Aorta (tissue), 5 donors: ENCODE results near the gene PTPRG. TPM values are rescaled to one million over a fixed set of nuclear protein-coding genes. Genes with fewer than 3 reads are reported as not detected.

ENCODE experiments used
- ATAC-seq: fragments of 200-7000 bp; cut with Tn5 transposase; one replicate; pipeline ENCODE4 v1.9.1; 2022; ENCODE audit warnings: moderate library complexity; ENCODE audit not compliant: low FRiP score
- DNase-seq, 2 donors: peaks; one replicate each; pipeline ENCODE4 v3.0.0-alpha.2; 2020
- H3K27ac ChIP-seq, 2 donors: one replicate each; pipeline ENCODE4 v1.5.1; 2013; ENCODE audit warnings: low read length in 2 of 2, mild to moderate bottlenecking in 2 of 2, moderate library complexity in 2 of 2, control low read depth in 1 of 2, inconsistent platforms in 1 of 2, low read depth in 1 of 2
- H3K27me3 ChIP-seq, 2 donors: one replicate each; pipeline ENCODE4 v1.6.1; 2013; ENCODE audit warnings: control low read depth in 1 of 2, low read length in 1 of 2, mild to moderate bottlenecking in 1 of 2, moderate library complexity in 1 of 2; ENCODE audit not compliant: insufficient read depth in 2 of 2, control insufficient read depth in 1 of 2
- H3K36me3 ChIP-seq, 2 donors: one replicate each; pipeline ENCODE4 v1.6.1; 2013; ENCODE audit warnings: control low read depth in 1 of 2, low read length in 1 of 2, mild to moderate bottlenecking in 1 of 2; ENCODE audit not compliant: insufficient read depth in 2 of 2, control insufficient read depth in 1 of 2
- H3K4me1 ChIP-seq, 2 donors: one replicate each; pipeline ENCODE4 v1.6.1; 2013; ENCODE audit warnings: low read length in 2 of 2, control low read depth in 1 of 2, mild to moderate bottlenecking in 1 of 2, moderate library complexity in 1 of 2; ENCODE audit not compliant: insufficient read depth in 2 of 2, control insufficient read depth in 1 of 2
- H3K4me3 ChIP-seq, 2 donors: one replicate each; pipeline ENCODE4 v1.5.1; 2013; ENCODE audit warnings: low read length in 2 of 2, control low read depth in 1 of 2, mild to moderate bottlenecking in 1 of 2
- H3K9me3 ChIP-seq: one replicate; pipeline ENCODE4 v1.6.1; 2013; ENCODE audit warnings: mild to moderate bottlenecking, low read length; ENCODE audit not compliant: control insufficient read depth
- WGBS, 2 donors: extraction: QIAGEN DNeasy Blood & Tissue Kit; methylation state at CpG; one replicate each; pipeline ENCODE4 v1.1.7; 2013; 5-methylcytosine and 5-hydroxymethylcytosine counted together
- intact Hi-C, 2 donors: fragments of 100-400 bp; cut with DNase I; formaldehyde crosslinking; loops; one replicate each; pipeline versions ENCODE4 v1.14.2 to v1.15.0; 2022
- polyA plus RNA-seq, 2 donors: library from polyadenylated mRNA; stranded (reverse); fragments of 200-250 nt; gene quantifications; one replicate each; pipeline ENCODE4 v1.2.3, GENCODE V29; 2013
- total RNA-seq, 2 donors: library from RNA; stranded (reverse); fragmentation: NEBNext Ultra II Directional; extraction: Animal tissue kit (Norgen Biotek cat#: 25700); gene quantifications; one replicate each; pipeline ENCODE4 v1.2.1, GENCODE V29; 2021
- donor health status: healthy with polysubstance abuse.
- donor health status: Bipolar disorder and iron deficiency.
- donor health status: DM: no; HTN: no; CAD: no.
- donor health status: DM: no; HTN: no; CAD: no.
- donor health status: DM: yes; HTN: yes; CAD: no.

PTPRG gene
- total and polyA plus RNA-seq, 4 donors = 5.3 to 150 (median 52.4) TPM

DNA sequence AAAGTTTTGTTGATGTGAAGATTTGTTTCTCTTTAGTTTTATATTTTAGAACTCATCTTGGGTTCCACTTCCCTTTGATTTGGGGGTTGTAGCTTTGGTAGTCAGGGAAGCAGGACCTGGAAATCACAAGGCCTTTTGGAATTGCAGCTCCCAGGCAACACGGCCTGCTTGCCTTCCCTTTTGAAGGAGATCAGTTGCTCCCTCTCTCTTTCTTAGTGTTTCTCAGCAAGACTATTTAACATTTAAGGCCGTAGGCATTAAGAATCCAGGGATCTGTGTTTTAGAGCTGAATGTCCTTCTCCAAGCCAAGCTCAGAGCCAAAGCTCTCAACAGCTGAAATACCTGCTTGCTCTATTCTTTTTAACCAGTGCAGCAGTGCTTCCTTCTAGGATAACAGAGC, 310.3 kb downstream of the PTPRG start:
- Histone ChIP-seq H3K4me3 (no peak overlapping the region), H3K36me3 (no peaks in the 10 kb centered on the region), H3K4me1 (peaks cover 5 to 22% of the 10 kb centered on the region in 2 donors), H3K27ac (peak overlapping the region in 1 of 2 donors; percentile 61), H3K27me3 (no peaks in the 10 kb centered on the region), H3K9me3 (no peaks in the 10 kb centered on the region)
- intact Hi-C loops = loop anchor here in 1 of 2 donors (10.0 kb wide), 1 partner anchor 53 kb away; no protein-coding TSS in a partner anchor
- no peak for ATAC-seq
- DNase-seq = no peak
- WGBS, 2 donors = 50 to 65% methylated on average over 2 of the region's 2 CpGs

DNA sequence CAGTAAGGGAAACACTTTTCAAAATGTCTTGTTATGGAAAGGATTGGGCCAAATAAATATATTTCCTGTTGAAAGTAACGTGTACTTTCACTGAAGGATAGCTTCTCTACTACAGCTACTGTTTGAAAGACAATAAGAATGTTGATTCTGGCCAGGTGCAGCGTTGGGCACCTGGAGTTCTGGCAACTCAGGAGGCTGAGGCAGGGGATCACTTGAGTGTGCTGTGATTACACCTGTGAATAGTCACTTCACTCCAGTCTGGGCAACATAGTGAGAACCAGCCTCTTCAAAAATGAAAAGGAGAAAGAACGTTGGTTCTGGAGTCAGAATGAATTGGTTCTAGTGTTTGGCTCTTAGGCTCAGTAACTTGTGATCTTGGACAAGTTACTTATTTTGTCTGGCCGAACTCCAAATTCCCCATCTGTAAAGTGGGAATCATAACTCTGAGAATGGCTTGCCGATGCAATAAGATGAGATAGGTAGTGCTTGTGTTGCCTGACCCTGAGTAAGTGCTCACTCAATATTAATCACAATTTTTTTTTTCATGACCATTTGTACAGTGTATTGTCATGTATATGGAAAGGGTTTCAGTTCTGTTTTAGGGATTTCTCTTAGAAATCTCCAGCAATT, 310.8 kb downstream of the PTPRG start:
- ATAC-seq (no peak), DNase-seq (no peak)
- H3K4me1 ChIP-seq = peaks cover 5 to 22% of the 10 kb centered on the region in 2 donors
- no peak overlapping the region for H3K4me3 ChIP-seq
- no peaks in the 10 kb centered on the region for H3K9me3 ChIP-seq
- no peaks in the 10 kb centered on the region for H3K27me3 ChIP-seq
- intact Hi-C loops = loop anchor here in 1 of 2 donors (10.0 kb wide), 1 partner anchor 53 kb away; no protein-coding TSS in a partner anchor
- WGBS, 2 donors = 25 to 26% methylated on average over 5 of the region's 5 CpGs
- H3K27ac ChIP-seq = peak overlapping the region; percentile 61 to 74
- no peaks in the 10 kb centered on the region for H3K36me3 ChIP-seq

DNA sequence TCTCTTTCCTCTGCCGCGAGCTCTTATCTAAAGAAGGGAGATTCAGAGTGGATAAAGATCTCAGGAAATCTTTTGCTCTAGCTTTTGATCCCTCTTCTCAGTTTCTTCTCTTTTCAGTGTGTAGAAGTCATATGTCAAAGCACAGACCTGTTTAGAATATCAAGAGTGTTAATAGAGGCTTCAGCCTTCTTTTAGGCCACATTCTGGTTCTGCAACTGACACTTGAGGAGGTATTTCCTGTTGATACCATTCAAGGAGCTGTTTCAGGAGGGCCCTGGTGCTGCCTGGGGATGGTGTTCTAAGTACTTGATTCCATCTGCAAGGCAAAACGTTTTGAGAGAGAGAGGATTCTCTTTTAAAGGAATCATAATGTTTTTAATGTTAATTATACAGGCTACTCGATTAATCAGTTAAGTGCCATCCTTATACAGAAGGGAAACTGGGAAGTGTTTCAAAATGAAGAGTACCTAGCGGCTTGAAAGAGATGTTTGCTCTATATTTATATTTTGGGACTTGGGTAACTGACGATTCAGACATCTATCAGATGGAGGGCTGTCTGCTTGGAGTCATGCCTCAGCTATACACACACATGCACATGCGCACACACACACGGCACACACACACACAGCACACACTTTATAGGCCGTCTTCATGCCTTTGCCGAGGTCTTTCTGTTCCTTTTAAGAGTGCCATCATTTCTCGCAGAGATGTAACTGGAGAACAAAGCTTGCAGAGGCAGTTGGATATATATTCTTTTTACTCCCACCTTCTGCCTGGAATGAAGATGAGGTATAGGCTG, 313.9 kb downstream of the PTPRG start:
- WGBS, 2 donors = 78% methylated on average over 11 of the region's 11 CpGs
- H3K4me3 ChIP-seq = no peak overlapping the region
- H3K9me3 ChIP-seq = no peaks in the 10 kb centered on the region
- ATAC-seq = no peak
- H3K36me3 ChIP-seq = no peaks in the 10 kb centered on the region
- no peak for DNase-seq
- peak overlapping the region in 1 of 2 donors; percentile 90 for H3K27ac ChIP-seq
- H3K4me1 ChIP-seq = peaks cover 5 to 19% of the 10 kb centered on the region in 2 donors
- no peaks in the 10 kb centered on the region for H3K27me3 ChIP-seq
- intact Hi-C loops = loop anchor here in 1 of 2 donors (10.0 kb wide), 1 partner anchor 50 kb away; no protein-coding TSS in a partner anchor

DNA sequence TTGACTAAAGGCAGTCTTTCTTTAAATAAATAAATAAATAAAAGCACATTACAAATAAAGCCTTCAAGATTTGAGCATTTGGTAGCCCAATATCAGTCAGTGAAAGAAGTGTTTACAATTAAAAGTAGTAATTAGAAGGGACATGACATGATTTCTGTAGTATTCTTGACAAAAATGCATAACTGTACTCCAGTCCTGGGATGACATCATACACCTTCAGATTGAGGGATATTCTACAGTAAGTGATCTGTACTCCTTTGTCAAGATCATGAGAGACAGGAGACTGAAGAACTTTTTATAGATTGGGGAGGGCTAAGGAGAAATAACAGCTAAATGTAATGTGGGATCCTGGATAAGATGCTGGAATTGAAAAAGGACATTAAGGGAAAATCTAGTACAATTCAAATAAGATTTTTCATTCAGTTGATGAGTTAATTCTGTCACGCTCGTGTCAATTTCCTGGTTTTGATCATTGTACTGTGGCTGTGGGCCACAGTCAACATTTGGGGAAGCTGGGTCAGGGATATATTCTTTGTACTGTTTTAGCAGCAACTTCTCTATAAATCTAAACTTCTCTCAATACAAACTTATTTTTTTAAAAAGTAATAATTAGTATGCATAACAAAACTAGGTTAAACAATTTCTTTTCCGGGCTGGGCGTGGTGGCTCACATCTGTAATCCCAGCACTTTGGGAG, 314.8 kb downstream of the PTPRG start:
- Histone ChIP-seq H3K27me3 (no peaks in the 10 kb centered on the region), H3K9me3 (no peaks in the 10 kb centered on the region), H3K27ac (no peak overlapping the region), H3K36me3 (no peaks in the 10 kb centered on the region), H3K4me1 (peaks cover 5 to 19% of the 10 kb centered on the region in 2 donors), H3K4me3 (no peak overlapping the region)
- DNase-seq (no peak), ATAC-seq (no peak)
- intact Hi-C loops = loop anchor here in 1 of 2 donors (10.0 kb wide), 1 partner anchor 49 kb away; no protein-coding TSS in a partner anchor
- 65 to 70% methylated on average over 4 of the region's 4 CpGs for WGBS, 2 donors

DNA sequence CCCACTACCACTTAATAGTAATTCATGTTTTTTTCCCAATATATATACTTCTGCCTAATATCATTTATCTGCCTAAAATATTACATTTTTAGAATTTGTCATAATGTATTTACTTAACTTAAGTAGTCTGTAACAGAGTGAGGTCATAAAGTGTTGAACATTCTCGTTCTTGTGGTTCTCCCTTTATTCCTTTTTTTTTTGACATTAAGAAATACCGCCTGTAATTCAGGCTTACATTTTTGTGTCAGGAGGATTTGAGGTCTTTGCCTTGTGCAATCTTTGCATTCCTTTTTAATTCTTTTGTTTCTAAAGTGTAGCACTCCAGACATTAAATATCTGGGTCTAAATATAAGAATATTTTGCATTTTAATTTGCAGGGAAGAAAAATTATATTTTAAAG, 315.4 kb downstream of the PTPRG start:
- H3K36me3 ChIP-seq = no peaks in the 10 kb centered on the region
- peaks cover 7 to 19% of the 10 kb centered on the region in 2 donors for H3K4me1 ChIP-seq
- no peak overlapping the region for H3K27ac ChIP-seq
- ATAC-seq (no peak), DNase-seq (no peak)
- WGBS, 2 donors = 31 to 36% methylated on average over 2 of the region's 2 CpGs
- no peak overlapping the region for H3K4me3 ChIP-seq
- H3K9me3 ChIP-seq = no peaks in the 10 kb centered on the region
- no peaks in the 10 kb centered on the region for H3K27me3 ChIP-seq
- intact Hi-C loops = loop anchor here in 1 of 2 donors (10.0 kb wide), 1 partner anchor 48 kb away; no protein-coding TSS in a partner anchor

DNA sequence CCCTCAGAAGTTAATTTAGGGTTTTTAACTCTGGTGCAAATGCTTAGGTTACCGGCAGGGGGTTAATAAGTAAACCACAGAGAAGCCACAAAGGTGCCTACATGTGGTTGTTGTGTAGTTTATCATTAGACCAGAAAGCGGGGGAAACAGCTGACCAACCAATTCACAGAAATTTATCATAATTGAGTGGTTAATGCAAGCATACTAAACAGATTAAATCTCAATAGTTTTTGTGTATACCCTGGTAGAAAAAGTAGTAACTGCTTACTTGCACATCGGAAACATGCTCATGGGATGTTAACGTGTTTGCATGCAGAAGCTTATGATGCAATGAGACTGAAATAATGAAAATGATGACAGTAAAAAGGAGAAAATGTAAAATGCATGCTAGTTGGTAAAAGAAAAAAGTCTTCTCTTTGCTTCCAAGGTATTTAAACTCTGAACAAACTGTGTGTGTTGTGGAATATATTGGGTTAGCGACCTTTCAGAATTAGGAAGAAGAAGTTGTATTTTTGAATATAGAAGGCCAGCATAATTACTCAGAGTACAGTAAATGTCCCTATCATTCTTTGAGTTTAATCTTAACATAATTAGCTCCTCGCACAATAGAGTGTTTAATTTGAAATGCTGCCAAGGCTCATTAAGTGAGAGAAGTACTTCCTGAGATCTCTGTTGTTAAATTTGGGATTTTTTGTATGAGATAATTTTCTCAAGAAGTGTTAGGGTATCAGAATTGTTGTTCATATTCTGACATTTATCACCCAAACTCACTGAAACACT, 316.2 kb downstream of the PTPRG start:
- Histone ChIP-seq H3K4me1 (peaks cover 4 to 19% of the 10 kb centered on the region in 2 donors), H3K9me3 (no peaks in the 10 kb centered on the region), H3K27ac (no peak overlapping the region), H3K36me3 (no peaks in the 10 kb centered on the region), H3K4me3 (no peak overlapping the region), H3K27me3 (no peaks in the 10 kb centered on the region)
- DNase-seq (no peak), ATAC-seq (no peak)
- WGBS, 2 donors = 73 to 77% methylated on average over 6 of the region's 6 CpGs
- intact Hi-C loops = loop anchor here in 1 of 2 donors (10.0 kb wide), 1 partner anchor 47 kb away; no protein-coding TSS in a partner anchor

DNA sequence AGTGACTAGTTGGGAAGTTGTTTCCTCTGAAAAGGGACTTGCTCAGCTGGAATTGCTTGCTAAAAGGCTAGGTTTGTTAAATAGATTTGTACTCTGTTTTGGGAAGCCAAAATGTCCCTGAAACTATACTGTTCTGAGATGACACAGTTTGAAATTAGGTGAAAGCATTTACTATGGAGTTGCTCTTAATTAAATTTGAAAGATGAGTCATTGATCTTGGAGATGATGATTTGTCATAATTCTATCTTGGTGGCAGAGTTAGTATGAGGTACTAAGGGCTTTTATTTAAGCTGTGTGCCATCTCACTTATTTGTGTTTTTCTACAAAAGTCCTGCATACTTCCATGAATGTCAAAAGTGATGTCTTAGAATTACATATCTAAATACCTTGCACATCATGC, 320.9 kb downstream of the PTPRG start:
- no peaks in the 10 kb centered on the region for H3K36me3 ChIP-seq
- no peak overlapping the region for H3K27ac ChIP-seq
- H3K27me3 ChIP-seq = no peaks in the 10 kb centered on the region
- no peaks in the 10 kb centered on the region for H3K9me3 ChIP-seq
- no peak for ATAC-seq
- intact Hi-C loops = no loop called here
- DNase-seq = no peak
- no peak overlapping the region for H3K4me3 ChIP-seq
- H3K4me1 ChIP-seq = peaks cover 0 to 3% of the 10 kb centered on the region in 2 donors

DNA sequence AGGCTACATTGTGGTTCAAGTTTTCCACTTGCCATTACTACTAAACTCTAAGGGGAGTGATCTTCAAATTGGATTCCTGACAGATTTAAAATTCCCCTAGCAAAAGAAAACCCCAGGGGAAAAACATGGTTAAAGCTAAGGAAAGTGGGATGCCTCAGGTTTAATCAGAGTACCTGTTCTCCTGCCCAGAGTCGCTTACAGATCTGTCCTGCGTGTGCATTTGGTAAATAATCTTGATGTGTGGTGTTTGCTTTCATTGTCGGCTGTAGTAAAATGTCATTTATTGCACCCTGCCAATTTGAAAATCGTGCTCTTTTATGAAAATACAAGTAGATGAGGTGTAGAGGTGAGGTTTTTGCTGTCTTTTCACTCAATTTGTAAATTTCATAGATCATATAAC, 323.4 kb downstream of the PTPRG start:
- Histone ChIP-seq H3K36me3 (no peaks in the 10 kb centered on the region), H3K4me1 (peaks cover 0 to 3% of the 10 kb centered on the region in 2 donors), H3K27ac (no peak overlapping the region), H3K27me3 (no peaks in the 10 kb centered on the region), H3K4me3 (no peak overlapping the region), H3K9me3 (no peaks in the 10 kb centered on the region)
- WGBS, 2 donors = 88 to 90% methylated on average over 4 of the region's 4 CpGs
- intact Hi-C loops = no loop called here
- DNase-seq (no peak), ATAC-seq (no peak)
